GM12864 (cell line): ENCODE measurements around the gene PPFIA4.
"Not testable (repeated sequence)": the region's sequence is repeated elsewhere in the genome, so short reads cannot be mapped to it uniquely, and the experiment has no call there.

ENCODE experiments used
- DNase-seq: peaks from one replicate; pipeline ENCODE4 v3.0.0-alpha.2; 2011; ENCODE audit warnings: low read depth
- H3K4me3 ChIP-seq: 2 replicates; pipeline ENCODE4 v1.5.1; 2011; ENCODE audit warnings: mild to moderate bottlenecking, low read depth, low read length, control low read depth
- CTCF ChIP-seq: IDR thresholded peaks from 2 replicates; pipeline ENCODE4 v1.5.1; 2011; ENCODE audit warnings: low read depth, mild to moderate bottlenecking, moderate library complexity, low read length, control low read depth, inconsistent platforms; ENCODE audit errors: missing control alignments

The PPFIA4 gene

GRCh38 chr1:203017692-203018091 is 8.6 kb upstream of the PPFIA4 start:
- no peak for TF ChIP-seq CTCF
- no peak for DNase-seq
- no peak overlapping the region for H3K4me3 ChIP-seq

GRCh38 chr1:203022855-203023254 is 3.4 kb upstream of the PPFIA4 start:
- not testable (repeated sequence) for DNase-seq, H3K4me3 ChIP-seq

- no peak for TF ChIP-seq CTCF
- no peak overlapping the region for H3K4me3 ChIP-seq
- no peak for DNase-seq
Measured at GRCh38 chr1:203025686-203026030, 633 bp upstream of the PPFIA4 start.

- H3K4me3 ChIP-seq: peak overlapping the region; percentile 71
- no peak for TF ChIP-seq CTCF
- DNase-seq: no peak
Measured at GRCh38 chr1:203026666-203027663, 674 bp downstream of the PPFIA4 start.

GRCh38 chr1:203028067-203028783 is 1.9 kb downstream of the PPFIA4 start:
- DNase-seq: no peak
- TF ChIP-seq CTCF: no peak

GRCh38 chr1:203028784-203029553 is 2.7 kb downstream of the PPFIA4 start:
- no peak for TF ChIP-seq CTCF
- no peak overlapping the region for H3K4me3 ChIP-seq
- DNase-seq: no peak

More at GRCh38 chr1:203028067-203028783, 1.9 kb downstream of the PPFIA4 start:
- no peak overlapping the region for H3K4me3 ChIP-seq

GRCh38 chr1:203031467-203031866 is 5.2 kb downstream of the PPFIA4 start:
- TF ChIP-seq CTCF: peak; percentile 46
- H3K4me3 ChIP-seq: no peak overlapping the region
- DNase-seq: no peak
